Measurements from ENCODE around the gene TUBGCP5. TPM values are rescaled to one million over a fixed set of nuclear protein-coding genes. Genes with fewer than 3 reads are reported as not detected.

Gene TUBGCP5
- total RNA-seq, 2 experiments from 2014 or later: 24.2 to 24.5 TPM

- H3K4me3 Mint-ChIP-seq: no peak overlapping the region
- no peak for DNase-seq
- no peaks in the 10 kb centered on the region for H3K9me3 Mint-ChIP-seq
- intact Hi-C loops (cut with DNase I, micrococcal nuclease): no loop called here
- H3K4me1 Mint-ChIP-seq (ENCODE audit: low read depth): no peaks in the 10 kb centered on the region
- no peak overlapping the region for H3K27ac ChIP-seq (ENCODE audit: low read depth in 1 of 2, low read length in 2 of 2)
- H3K27ac Mint-ChIP-seq: no peak overlapping the region
- no peaks in the 10 kb centered on the region for H3K36me3 ChIP-seq (ENCODE audit: insufficient read depth, low read length)
- no peak for ATAC-seq (ENCODE audit: poor library complexity)
- H3K36me3 Mint-ChIP-seq (ENCODE audit: low read depth): no peaks in the 10 kb centered on the region
- H3K4me3 ChIP-seq (ENCODE audit: low read length): no peak overlapping the region
- no peaks in the 10 kb centered on the region for H3K4me1 ChIP-seq (ENCODE audit: insufficient read depth, low read length)
- no peaks in the 10 kb centered on the region for H3K9me3 ChIP-seq (ENCODE audit: control insufficient read depth in 1 of 2, insufficient read depth in 1 of 2, low read length in 2 of 2)
- no peak for TF ChIP-seq CTCF (IDR thresholded peaks at IDR 0.05)
- no peaks in the 10 kb centered on the region for H3K27me3 ChIP-seq (ENCODE audit: control insufficient read depth in 1 of 2, insufficient read depth in 2 of 2, low read length in 2 of 2)
- no peaks in the 10 kb centered on the region for H3K27me3 Mint-ChIP-seq
- POLR2A ChIA-PET: no interaction called here
- CTCF ChIA-PET: no interaction called here
These were observed 41.9 kb upstream of the TUBGCP5 start for GRCh38 chr15:23081271-23081670.

- no peak for ATAC-seq (ENCODE audit: poor library complexity)
These were observed 40.4 kb upstream of the TUBGCP5 start for GRCh38 chr15:23079766-23080165.

GRCh38 chr15:23075927-23076326 is 36.6 kb upstream of the TUBGCP5 start:
- TF ChIP-seq CTCF (IDR thresholded peaks at IDR 0.05): no peak
- no peaks in the 10 kb centered on the region for H3K36me3 Mint-ChIP-seq (ENCODE audit: low read depth)
- H3K4me1 Mint-ChIP-seq (ENCODE audit: low read depth): no peaks in the 10 kb centered on the region
- peaks cover 6% of the 10 kb centered on the region for H3K27me3 Mint-ChIP-seq
- no peak overlapping the region for H3K27ac Mint-ChIP-seq
- no peak for DNase-seq
- intact Hi-C loops (cut with DNase I, micrococcal nuclease): no loop called here
- no peaks in the 10 kb centered on the region for H3K4me1 ChIP-seq (ENCODE audit: insufficient read depth, low read length)
- ChIA-PET CTCF (no interaction called here), POLR2A (no interaction called here)
- no peak overlapping the region for H3K27ac ChIP-seq (ENCODE audit: low read depth in 1 of 2, low read length in 2 of 2)
- no peaks in the 10 kb centered on the region for H3K9me3 ChIP-seq (ENCODE audit: control insufficient read depth in 1 of 2, insufficient read depth in 1 of 2, low read length in 2 of 2)
- H3K4me3 Mint-ChIP-seq: no peak overlapping the region
- no peaks in the 10 kb centered on the region for H3K36me3 ChIP-seq (ENCODE audit: insufficient read depth, low read length)
- H3K27me3 ChIP-seq (ENCODE audit: control insufficient read depth in 1 of 2, insufficient read depth in 2 of 2, low read length in 2 of 2): no peaks in the 10 kb centered on the region
- H3K4me3 ChIP-seq (ENCODE audit: low read length): no peak overlapping the region
- no peaks in the 10 kb centered on the region for H3K9me3 Mint-ChIP-seq
- ATAC-seq (ENCODE audit: poor library complexity): no peak

More at GRCh38 chr15:23079766-23080165, 40.4 kb upstream of the TUBGCP5 start:
- TF ChIP-seq CTCF (IDR thresholded peaks at IDR 0.05): no peak
- H3K36me3 Mint-ChIP-seq (ENCODE audit: low read depth): no peaks in the 10 kb centered on the region
- Histone ChIP-seq H3K27me3 (ENCODE audit: control insufficient read depth in 1 of 2, insufficient read depth in 2 of 2, low read length in 2 of 2) (no peaks in the 10 kb centered on the region), H3K4me1 (ENCODE audit: insufficient read depth, low read length) (no peaks in the 10 kb centered on the region), H3K27ac (ENCODE audit: low read depth in 1 of 2, low read length in 2 of 2) (no peak overlapping the region), H3K9me3 (ENCODE audit: control insufficient read depth in 1 of 2, insufficient read depth in 1 of 2, low read length in 2 of 2) (no peaks in the 10 kb centered on the region), H3K36me3 (ENCODE audit: insufficient read depth, low read length) (no peaks in the 10 kb centered on the region), H3K4me3 (ENCODE audit: low read length) (no peak overlapping the region)
- no peaks in the 10 kb centered on the region for H3K9me3 Mint-ChIP-seq
- ChIA-PET POLR2A (no interaction called here), CTCF (no interaction called here)
- intact Hi-C loops (cut with DNase I, micrococcal nuclease): no loop called here
- no peaks in the 10 kb centered on the region for H3K4me1 Mint-ChIP-seq (ENCODE audit: low read depth)
- H3K27ac Mint-ChIP-seq: no peak overlapping the region
- H3K27me3 Mint-ChIP-seq: no peaks in the 10 kb centered on the region
- DNase-seq: no peak
- no peak overlapping the region for H3K4me3 Mint-ChIP-seq

Measured in CD4-positive, alpha-beta T cell (primary cell).